Camera-type eye (tissue), 1 donor: ENCODE data around the gene DEFB119. TPM values are rescaled to one million over a fixed set of nuclear protein-coding genes. Genes with fewer than 3 reads are reported as not detected.

Experiments used
- total RNA-seq: library from RNA; depleted of rRNA; stranded (reverse); fragments of >200 nt; gene quantifications from one replicate; pipeline ENCODE4 v1.2.3, GENCODE V29; 2014

The DEFB119 gene
- total RNA-seq = not detected

GRCh38 chr20:31390490-31390889 is at the start of gene DEFB119:
DEFB119 (minus strand) TSS chr20:31390590; CDS start chr20:31390483, 107 bp downstream.

GRCh38 chr20:31406115-31406514 is 15.7 kb upstream of the DEFB119 start, which contains the start of gene DEFB121:
DEFB121 (minus strand) TSS chr20:31406215; CDS start chr20:31406152, 63 bp downstream.

GRCh38 chr20:31368301-31368700 is 22.1 kb downstream of the DEFB119 start, which contains the start of gene DEFB118:
DEFB118 (plus strand) TSS chr20:31368601; CDS start chr20:31368651, 50 bp downstream.

Other genes with a start within 250 kb of the DEFB119 start
- gene DEFB115, start 132.9 kb downstream of the DEFB119 start, total RNA-seq = not detected
- gene DEFB116, start 82.0 kb downstream of the DEFB119 start, total RNA-seq = not detected
- not detected for gene DEFB118, start 22.0 kb downstream of the DEFB119 start, total RNA-seq
- not detected for gene DEFB121, start 15.6 kb upstream of the DEFB119 start, total RNA-seq
- not detected for gene DEFB123, start 50.0 kb upstream of the DEFB119 start, total RNA-seq
- gene DEFB124, start 84.5 kb upstream of the DEFB119 start, total RNA-seq = not detected
- gene REM1, start 84.7 kb upstream of the DEFB119 start, total RNA-seq = 3.3 TPM
- gene HM13, start 123.9 kb upstream of the DEFB119 start, total RNA-seq = 64.3 TPM
- 143 TPM for gene ID1, start 214.7 kb upstream of the DEFB119 start, total RNA-seq
- gene COX4I2, start 247.3 kb upstream of the DEFB119 start, total RNA-seq = 3.2 TPM